Measurements from ENCODE around the gene DNM3.

DNM3 gene

DNA sequence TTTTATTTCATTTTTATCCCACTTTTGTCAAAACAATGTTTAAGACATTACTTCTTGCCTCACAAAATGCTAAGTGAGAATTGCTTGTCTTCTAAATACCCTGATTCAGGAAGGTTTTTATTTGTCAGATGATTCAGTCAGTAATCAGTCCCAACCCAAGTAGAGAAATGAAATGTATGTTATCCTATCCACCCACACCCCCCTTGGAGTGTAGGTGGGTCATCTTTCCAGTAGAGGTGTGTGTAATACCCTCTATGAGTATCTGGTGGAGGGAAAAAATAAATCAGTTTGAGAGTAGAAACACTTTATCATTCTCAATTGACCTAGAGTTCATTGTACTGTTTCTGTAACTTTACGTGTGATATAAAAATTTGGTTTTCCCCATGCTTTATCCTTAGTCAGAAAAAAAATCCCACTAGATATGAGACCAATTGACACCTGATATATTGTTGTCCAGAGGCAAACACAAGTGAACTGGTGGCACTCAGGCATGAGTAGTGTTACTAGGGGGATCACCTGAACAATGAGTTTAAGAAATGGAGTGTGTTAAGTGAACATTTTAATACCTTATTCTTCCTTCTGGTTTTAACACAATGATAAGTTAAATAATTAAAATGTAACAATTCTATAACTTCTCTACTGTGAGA lies 425.4 kb downstream of the DNM3 start:
- TF ChIP-seq TRIM28 (IDR thresholded peaks at IDR 0.05; ENCODE audit: borderline replicate concordance, low read length) (no peak), ZNF426 (tag by site-specific recombination; IDR thresholded peaks at IDR 0.05) (no peak), ZFHX2 (tag by site-specific recombination; conservative IDR thresholded peaks at IDR 0.05) (0 out of 2 replicates have a peak, but pooled peaks have one; percentile 27), ZBTB8A (tag by site-specific recombination; IDR thresholded peaks at IDR 0.05) (no peak), ZNF830 (tag by site-specific recombination; IDR thresholded peaks at IDR 0.05; ENCODE audit: low read depth) (no peak), SP7 (tag by site-specific recombination; IDR thresholded peaks at IDR 0.05) (no peak), ZNF558 (tag by site-specific recombination; IDR thresholded peaks at IDR 0.05) (no peak), ZNF664 (tag by site-specific recombination; IDR thresholded peaks at IDR 0.05) (no peak), ZNF571 (tag by site-specific recombination; IDR thresholded peaks at IDR 0.05) (no peak), ZNF169 (tag by site-specific recombination; IDR thresholded peaks at IDR 0.05) (no peak), EGR2 (tag by site-specific recombination; IDR thresholded peaks at IDR 0.05; ENCODE audit: low read depth) (peak; percentile 53), HOXD13 (CRISPR knock-in tag; IDR thresholded peaks at IDR 0.05; ENCODE audit: borderline replicate concordance) (no peak)
- TF ChIP-seq, protein P1, sequence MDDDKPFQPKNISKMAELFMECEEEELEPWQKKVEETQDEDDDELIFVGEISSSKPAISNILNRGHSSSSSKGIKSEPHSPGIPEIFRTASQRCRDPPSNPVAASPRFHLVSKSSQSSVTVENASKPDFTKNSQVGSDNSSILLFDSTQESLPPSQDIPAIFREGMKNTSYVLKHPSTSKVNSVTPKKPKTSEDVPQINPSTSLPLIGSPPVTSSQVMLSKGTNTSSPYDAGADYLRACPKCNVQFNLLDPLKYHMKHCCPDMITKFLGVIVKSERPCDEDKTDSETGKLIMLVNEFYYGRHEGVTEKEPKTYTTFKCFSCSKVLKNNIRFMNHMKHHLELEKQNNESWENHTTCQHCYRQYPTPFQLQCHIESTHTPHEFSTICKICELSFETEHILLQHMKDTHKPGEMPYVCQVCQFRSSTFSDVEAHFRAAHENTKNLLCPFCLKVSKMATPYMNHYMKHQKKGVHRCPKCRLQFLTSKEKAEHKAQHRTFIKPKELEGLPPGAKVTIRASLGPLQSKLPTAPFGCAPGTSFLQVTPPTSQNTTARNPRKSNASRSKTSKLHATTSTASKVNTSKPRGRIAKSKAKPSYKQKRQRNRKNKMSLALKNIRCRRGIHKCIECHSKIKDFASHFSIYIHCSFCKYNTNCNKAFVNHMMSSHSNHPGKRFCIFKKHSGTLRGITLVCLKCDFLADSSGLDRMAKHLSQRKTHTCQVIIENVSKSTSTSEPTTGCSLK (tag by site-specific recombination; IDR thresholded peaks at IDR 0.05) = no peak
- TF ChIP-seq, protein P2, sequence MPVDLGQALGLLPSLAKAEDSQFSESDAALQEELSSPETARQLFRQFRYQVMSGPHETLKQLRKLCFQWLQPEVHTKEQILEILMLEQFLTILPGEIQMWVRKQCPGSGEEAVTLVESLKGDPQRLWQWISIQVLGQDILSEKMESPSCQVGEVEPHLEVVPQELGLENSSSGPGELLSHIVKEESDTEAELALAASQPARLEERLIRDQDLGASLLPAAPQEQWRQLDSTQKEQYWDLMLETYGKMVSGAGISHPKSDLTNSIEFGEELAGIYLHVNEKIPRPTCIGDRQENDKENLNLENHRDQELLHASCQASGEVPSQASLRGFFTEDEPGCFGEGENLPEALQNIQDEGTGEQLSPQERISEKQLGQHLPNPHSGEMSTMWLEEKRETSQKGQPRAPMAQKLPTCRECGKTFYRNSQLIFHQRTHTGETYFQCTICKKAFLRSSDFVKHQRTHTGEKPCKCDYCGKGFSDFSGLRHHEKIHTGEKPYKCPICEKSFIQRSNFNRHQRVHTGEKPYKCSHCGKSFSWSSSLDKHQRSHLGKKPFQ (tag by site-specific recombination; IDR thresholded peaks at IDR 0.05) = no peak
- TF ChIP-seq, protein P3, sequence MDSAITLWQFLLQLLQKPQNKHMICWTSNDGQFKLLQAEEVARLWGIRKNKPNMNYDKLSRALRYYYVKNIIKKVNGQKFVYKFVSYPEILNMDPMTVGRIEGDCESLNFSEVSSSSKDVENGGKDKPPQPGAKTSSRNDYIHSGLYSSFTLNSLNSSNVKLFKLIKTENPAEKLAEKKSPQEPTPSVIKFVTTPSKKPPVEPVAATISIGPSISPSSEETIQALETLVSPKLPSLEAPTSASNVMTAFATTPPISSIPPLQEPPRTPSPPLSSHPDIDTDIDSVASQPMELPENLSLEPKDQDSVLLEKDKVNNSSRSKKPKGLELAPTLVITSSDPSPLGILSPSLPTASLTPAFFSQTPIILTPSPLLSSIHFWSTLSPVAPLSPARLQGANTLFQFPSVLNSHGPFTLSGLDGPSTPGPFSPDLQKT (IDR thresholded peaks at IDR 0.05; ENCODE audit: borderline replicate concordance, low read depth, low read length) = no peak
- TF ChIP-seq, protein P4, sequence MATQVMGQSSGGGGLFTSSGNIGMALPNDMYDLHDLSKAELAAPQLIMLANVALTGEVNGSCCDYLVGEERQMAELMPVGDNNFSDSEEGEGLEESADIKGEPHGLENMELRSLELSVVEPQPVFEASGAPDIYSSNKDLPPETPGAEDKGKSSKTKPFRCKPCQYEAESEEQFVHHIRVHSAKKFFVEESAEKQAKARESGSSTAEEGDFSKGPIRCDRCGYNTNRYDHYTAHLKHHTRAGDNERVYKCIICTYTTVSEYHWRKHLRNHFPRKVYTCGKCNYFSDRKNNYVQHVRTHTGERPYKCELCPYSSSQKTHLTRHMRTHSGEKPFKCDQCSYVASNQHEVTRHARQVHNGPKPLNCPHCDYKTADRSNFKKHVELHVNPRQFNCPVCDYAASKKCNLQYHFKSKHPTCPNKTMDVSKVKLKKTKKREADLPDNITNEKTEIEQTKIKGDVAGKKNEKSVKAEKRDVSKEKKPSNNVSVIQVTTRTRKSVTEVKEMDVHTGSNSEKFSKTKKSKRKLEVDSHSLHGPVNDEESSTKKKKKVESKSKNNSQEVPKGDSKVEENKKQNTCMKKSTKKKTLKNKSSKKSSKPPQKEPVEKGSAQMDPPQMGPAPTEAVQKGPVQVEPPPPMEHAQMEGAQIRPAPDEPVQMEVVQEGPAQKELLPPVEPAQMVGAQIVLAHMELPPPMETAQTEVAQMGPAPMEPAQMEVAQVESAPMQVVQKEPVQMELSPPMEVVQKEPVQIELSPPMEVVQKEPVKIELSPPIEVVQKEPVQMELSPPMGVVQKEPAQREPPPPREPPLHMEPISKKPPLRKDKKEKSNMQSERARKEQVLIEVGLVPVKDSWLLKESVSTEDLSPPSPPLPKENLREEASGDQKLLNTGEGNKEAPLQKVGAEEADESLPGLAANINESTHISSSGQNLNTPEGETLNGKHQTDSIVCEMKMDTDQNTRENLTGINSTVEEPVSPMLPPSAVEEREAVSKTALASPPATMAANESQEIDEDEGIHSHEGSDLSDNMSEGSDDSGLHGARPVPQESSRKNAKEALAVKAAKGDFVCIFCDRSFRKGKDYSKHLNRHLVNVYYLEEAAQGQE (tag by site-specific recombination; IDR thresholded peaks at IDR 0.05) = no peak
- Histone ChIP-seq H3K4me3 (ENCODE audit: low read depth, low read length) (no peak overlapping the region), H3K9me3 (ENCODE audit: control insufficient read depth, insufficient read depth, low read depth, low read length) (no peaks in the 10 kb centered on the region), H3K36me3 (ENCODE audit: control insufficient read depth in 2 of 2, insufficient read depth in 1 of 2, low read length in 2 of 2) (no peaks in the 10 kb centered on the region), H3K4me1 (ENCODE audit: control insufficient read depth, insufficient read depth, low read length) (no peaks in the 10 kb centered on the region), H3K27ac (ENCODE audit: extremely low read depth, low read depth, low read length) (no peak overlapping the region)
- CTCF ChIA-PET = no interaction called here
- POLR2A ChIA-PET = no interaction called here

DNA sequence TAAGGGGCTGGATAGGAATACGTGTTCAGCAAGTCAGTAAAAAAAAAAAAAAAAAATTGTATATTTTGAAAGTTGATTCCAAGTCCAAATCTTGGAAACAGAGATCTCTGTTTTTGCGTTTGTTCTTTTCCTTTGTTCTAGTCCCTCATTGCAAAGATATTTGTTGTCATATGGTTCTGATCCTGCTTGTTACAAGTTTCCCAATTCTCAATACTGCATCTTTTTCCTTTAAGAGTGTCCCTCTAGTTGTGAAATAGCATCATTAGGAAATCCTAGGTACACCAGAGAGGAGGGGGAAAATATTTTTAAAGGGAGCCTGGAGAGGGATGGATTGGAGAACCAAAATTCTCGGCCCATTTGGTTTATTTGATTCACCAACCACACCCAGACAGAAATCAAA lies 426.9 kb downstream of the DNM3 start:
- Histone ChIP-seq H3K27ac (ENCODE audit: extremely low read depth, low read depth, low read length) (no peak overlapping the region), H3K9me3 (ENCODE audit: control insufficient read depth, insufficient read depth, low read depth, low read length) (no peaks in the 10 kb centered on the region), H3K36me3 (ENCODE audit: control insufficient read depth in 2 of 2, insufficient read depth in 1 of 2, low read length in 2 of 2) (no peaks in the 10 kb centered on the region), H3K4me3 (ENCODE audit: low read depth, low read length) (no peak overlapping the region), H3K4me1 (ENCODE audit: control insufficient read depth, insufficient read depth, low read length) (no peaks in the 10 kb centered on the region)
- ChIA-PET POLR2A (no interaction called here), CTCF (interaction anchor here (0.6 kb wide), 1 partner anchor 12 kb away, joined by 4 read pairs; no protein-coding TSS in a partner anchor)
- TF ChIP-seq ZNF426 (tag by site-specific recombination; IDR thresholded peaks at IDR 0.05) (no peak), ZNF23 (tag by site-specific recombination; IDR thresholded peaks at IDR 0.05; ENCODE audit: borderline replicate concordance) (no peak), ZSCAN30 (tag by site-specific recombination; IDR thresholded peaks at IDR 0.05) (no peak), SP3 (tag by site-specific recombination; IDR thresholded peaks at IDR 0.05) (no peak), GFI1B (tag by site-specific recombination; IDR thresholded peaks at IDR 0.05) (no peak)
